Esophagus muscularis mucosa (tissue), 3 donors: ENCODE measurements around the gene PBRM1.

Experiments
- POLR2AphosphoS5 ChIP-seq, 2 donors: sonication (generic); formaldehyde crosslinking; IDR thresholded peaks; one replicate each; pipeline ENCODE4 v1.6.1; 2017; ENCODE audit warnings: antibody characterized with exemption in 2 of 2
- TF ChIP-seq, protein P1 (sequence below), 3 experiments: fragments of 200-600 bp in 2 of 3; fragments of 450-650 bp in 1 of 3; sonication (generic) in 2 of 3; IDR thresholded peaks; one replicate each; pipeline ENCODE4 v1.5.1; 2017 to 2019; ENCODE audit warnings: antibody characterized with exemption in 3 of 3, mild to moderate bottlenecking in 2 of 3, moderate library complexity in 1 of 3

GRCh38 chr3:52696830-52697631 lies 11.3 kb upstream of the PBRM1 start:
- no peak for TF ChIP-seq POLR2AphosphoS5 (IDR thresholded peaks at IDR 0.05)
- TF ChIP-seq, protein P1, sequence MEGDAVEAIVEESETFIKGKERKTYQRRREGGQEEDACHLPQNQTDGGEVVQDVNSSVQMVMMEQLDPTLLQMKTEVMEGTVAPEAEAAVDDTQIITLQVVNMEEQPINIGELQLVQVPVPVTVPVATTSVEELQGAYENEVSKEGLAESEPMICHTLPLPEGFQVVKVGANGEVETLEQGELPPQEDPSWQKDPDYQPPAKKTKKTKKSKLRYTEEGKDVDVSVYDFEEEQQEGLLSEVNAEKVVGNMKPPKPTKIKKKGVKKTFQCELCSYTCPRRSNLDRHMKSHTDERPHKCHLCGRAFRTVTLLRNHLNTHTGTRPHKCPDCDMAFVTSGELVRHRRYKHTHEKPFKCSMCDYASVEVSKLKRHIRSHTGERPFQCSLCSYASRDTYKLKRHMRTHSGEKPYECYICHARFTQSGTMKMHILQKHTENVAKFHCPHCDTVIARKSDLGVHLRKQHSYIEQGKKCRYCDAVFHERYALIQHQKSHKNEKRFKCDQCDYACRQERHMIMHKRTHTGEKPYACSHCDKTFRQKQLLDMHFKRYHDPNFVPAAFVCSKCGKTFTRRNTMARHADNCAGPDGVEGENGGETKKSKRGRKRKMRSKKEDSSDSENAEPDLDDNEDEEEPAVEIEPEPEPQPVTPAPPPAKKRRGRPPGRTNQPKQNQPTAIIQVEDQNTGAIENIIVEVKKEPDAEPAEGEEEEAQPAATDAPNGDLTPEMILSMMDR (IDR thresholded peaks at IDR 0.05): no peak
